GDM1 (cell line): ENCODE results near the gene DRAXIN.

ENCODE experiments used
- DNase-seq: peaks from one replicate; lab custom pipeline; 2025; lab: John Stamatoyannopoulos, UW

DRAXIN gene

GRCh38 chr1:11688506-11688905 lies 3.0 kb upstream of the DRAXIN start:
- no peak for DNase-seq

GRCh38 chr1:11690397-11691301 lies 861 bp upstream of the DRAXIN start:
- DNase-seq = no peak

- no peak for DNase-seq
Measured at GRCh38 chr1:11691928-11692711, 610 bp downstream of the DRAXIN start.

GRCh38 chr1:11693024-11693590 lies 1.6 kb downstream of the DRAXIN start:
- no peak for DNase-seq

- no peak for DNase-seq
Measured at GRCh38 chr1:11693917-11694316, 2.4 kb downstream of the DRAXIN start.

- DNase-seq = no peak
Measured at GRCh38 chr1:11695861-11696260, 4.4 kb downstream of the DRAXIN start.

GRCh38 chr1:11697188-11697892 lies 5.8 kb downstream of the DRAXIN start:
- DNase-seq = no peak

- no peak for DNase-seq
Measured at GRCh38 chr1:11697893-11698210, 6.3 kb downstream of the DRAXIN start.

- no peak for DNase-seq
Measured at GRCh38 chr1:11700601-11701467, 9.3 kb downstream of the DRAXIN start.

GRCh38 chr1:11701551-11701961 lies 10.0 kb downstream of the DRAXIN start:
- no peak for DNase-seq

- no peak for DNase-seq
Measured at GRCh38 chr1:11701981-11702803, 10.7 kb downstream of the DRAXIN start.

- DNase-seq = no peak
Measured at GRCh38 chr1:11703357-11704193, 12.1 kb downstream of the DRAXIN start.

GRCh38 chr1:11704194-11704529 lies 12.7 kb downstream of the DRAXIN start:
- no peak for DNase-seq

GRCh38 chr1:11704691-11705475 lies 13.4 kb downstream of the DRAXIN start:
- DNase-seq = no peak

GRCh38 chr1:11705596-11705995 lies 14.1 kb downstream of the DRAXIN start:
- no peak for DNase-seq

GRCh38 chr1:11706292-11706691 lies 14.8 kb downstream of the DRAXIN start:
- DNase-seq = no peak

- no peak for DNase-seq
Measured at GRCh38 chr1:11707621-11708276, 16.2 kb downstream of the DRAXIN start.
